ENCODE measurements around the gene IL17B. TPM values are rescaled to one million over a fixed set of nuclear protein-coding genes. Genes with fewer than 3 reads are reported as not detected.

The IL17B gene
- total and polyA plus RNA-seq, 2 donors (not counting 3 experiments of a cell fraction or from before 2014, with no cell fraction given) = not detected

DNA sequence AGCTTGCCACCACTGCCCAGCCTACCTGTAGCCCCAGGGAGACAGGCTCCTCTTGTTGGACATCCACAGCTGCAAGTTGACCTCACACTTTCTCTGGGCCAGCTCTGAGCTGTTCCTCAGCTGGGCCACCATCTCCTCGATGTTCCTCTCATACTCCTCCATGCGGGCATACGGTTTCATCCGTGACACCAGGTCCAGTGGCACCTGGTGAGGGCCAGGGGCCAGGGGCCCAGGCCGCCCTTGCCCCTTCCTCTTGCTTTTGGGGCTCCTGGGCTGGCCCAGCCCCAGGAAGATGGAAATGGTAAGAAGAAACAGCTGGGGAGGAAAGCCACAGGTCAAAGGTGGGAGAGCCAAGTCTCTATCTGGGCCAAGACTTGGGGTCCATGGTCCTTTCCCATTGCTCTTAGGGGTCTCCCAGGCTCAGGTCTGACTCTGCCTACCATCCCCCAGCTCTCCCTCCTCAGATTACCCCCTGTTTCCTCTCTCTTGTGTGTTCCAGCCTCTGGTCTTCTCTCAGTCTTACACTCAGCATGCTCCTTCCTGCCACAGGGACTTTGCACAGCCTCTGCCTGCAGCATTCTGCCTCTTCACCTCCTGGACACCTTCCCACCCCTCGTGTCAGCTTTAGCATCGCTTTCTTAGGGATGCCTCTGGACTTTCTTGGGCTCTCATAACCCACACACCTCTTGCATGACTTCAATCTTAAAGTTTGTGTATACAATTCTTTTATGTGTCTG lies 2.2 kb downstream of the IL17B start:
- no peaks in the 10 kb centered on the region for H3K4me1 ChIP-seq (ENCODE audit: control insufficient read depth, extremely low read depth, insufficient read depth, low read length)

More for the DNA sequence above, 2.2 kb downstream of the IL17B start:
- CTCF ChIA-PET = interaction anchor here (0.7 to 1.3 kb wide), 2 partner anchors 10 to 57 kb away, joined by 3 to 4 read pairs; no protein-coding TSS in a partner anchor
- DNase-seq (ENCODE audit: low read depth, low spot score) (no peak), FAIRE-seq (no peak)
- no peak for TF ChIP-seq JUN (IDR thresholded peaks at IDR 0.05; ENCODE audit: borderline replicate concordance, insufficient read depth, insufficient read length, low read depth)
- no peak for TF ChIP-seq MYC (IDR thresholded peaks at IDR 0.05; ENCODE audit: low read depth, low read length)
- TF ChIP-seq EZH2 (IDR thresholded peaks at IDR 0.05; ENCODE audit: borderline replicate concordance, low read depth, low read length, severe bottlenecking) = no peak
- no peak for TF ChIP-seq GATA2 (IDR thresholded peaks at IDR 0.05; ENCODE audit: insufficient read depth, insufficient read length, low read depth, low read length)
- TF ChIP-seq CTCF (IDR thresholded peaks at IDR 0.05; ENCODE audit: extremely low read depth in 1 of 2, insufficient read depth in 1 of 2, low read depth in 1 of 2, low read length in 2 of 2) = no peak
- TF ChIP-seq FOS (IDR thresholded peaks at IDR 0.05; ENCODE audit: borderline replicate concordance, insufficient read depth, low read length) = no peak
- TF ChIP-seq POLR2AphosphoS5 (IDR thresholded peaks at IDR 0.05; ENCODE audit: insufficient read depth, low read depth, low read length) = no peak
- Histone ChIP-seq H2AFZ (ENCODE audit: low read depth, low read length) (no peak overlapping the region), H3K27me3 (ENCODE audit: control insufficient read depth in 2 of 2, insufficient read depth in 2 of 2, low read length in 2 of 2) (no peaks in the 10 kb centered on the region), H3K9ac (replicated peaks; ENCODE audit: extremely low read depth, insufficient read depth, low read length) (no peak overlapping the region), H3K27ac (ENCODE audit: insufficient read depth, low read depth, low read length) (no peak overlapping the region), H3K79me2 (ENCODE audit: control insufficient read depth, insufficient read depth, low read length) (no peaks in the 10 kb centered on the region), H3K4me3 (replicated peaks in 1 of 3; ENCODE audit: insufficient read depth in 1 of 3, low read depth in 1 of 3, low read length in 3 of 3) (no peak overlapping the region), H3K9me3 (replicated peaks; ENCODE audit: control insufficient read depth, insufficient read depth, low read length) (no peaks in the 10 kb centered on the region), H3K36me3 (ENCODE audit: control insufficient read depth in 2 of 2, extremely low read depth in 1 of 2, insufficient read depth in 2 of 2, low read length in 2 of 2) (no peaks in the 10 kb centered on the region), H3K4me2 (ENCODE audit: insufficient read depth, low read length) (no peak overlapping the region), H3K9me1 (replicated peaks; ENCODE audit: control insufficient read depth, extremely low read depth, insufficient read depth, low read length) (no peaks in the 10 kb centered on the region), H4K20me1 (replicated peaks; ENCODE audit: control insufficient read depth, extremely low read depth, insufficient read depth, low read length) (no peaks in the 10 kb centered on the region)
- dilution Hi-C loops (cut with MboI; ENCODE audit: extremely low pct_ligation_motif_present, low sequenced_read_pairs) (no loop called here), intact Hi-C loops (cut with micrococcal nuclease) (no loop called here)
- POLR2A ChIA-PET = no interaction called here
- no TSS peak for BruUV-seq (replicated peaks)

Data from endothelial cell of umbilical vein (primary cell).